ENCODE results near the gene CCDC148.
"Not testable (repeated sequence)": the region's sequence is repeated elsewhere in the genome, so short reads cannot be mapped to it uniquely, and the experiment has no call there.

The CCDC148 gene

DNA sequence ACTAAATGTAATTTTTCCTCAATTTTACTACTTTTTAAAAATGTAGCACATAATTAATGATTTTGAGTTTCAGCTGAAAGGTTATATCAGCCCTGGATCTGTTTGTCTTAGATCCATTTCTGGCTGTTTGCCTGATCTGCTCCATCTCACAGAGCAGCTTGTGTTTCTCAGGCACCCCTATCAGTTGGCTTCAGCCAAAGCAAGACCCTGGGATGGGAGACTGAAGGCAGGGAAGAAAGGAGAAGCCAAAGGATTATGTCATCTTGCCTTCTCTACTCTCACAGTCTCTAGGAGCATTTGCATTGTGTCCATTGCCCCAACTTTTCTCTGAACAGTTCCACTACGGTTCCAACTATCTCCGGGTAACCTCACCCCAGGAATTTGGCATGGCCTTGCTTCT lies 110.5 kb downstream of the CCDC148 start:
- no peaks in the 10 kb centered on the region for H3K36me3 ChIP-seq (ENCODE audit: control insufficient read depth in 2 of 2, insufficient read depth in 1 of 2, low read length in 2 of 2)
- no peak overlapping the region for H3K27ac ChIP-seq (ENCODE audit: extremely low read depth, low read depth, low read length)
- ChIA-PET CTCF (no interaction called here), POLR2A (no interaction called here)
- no peaks in the 10 kb centered on the region; the same call in 1 of the 2 replicates for H3K4me1 ChIP-seq (ENCODE audit: control insufficient read depth, insufficient read depth, low read length)
- no peak for TF ChIP-seq ZNF266 (tag by site-specific recombination; IDR thresholded peaks at IDR 0.05; ENCODE audit: low read depth)
- TF ChIP-seq, protein P1, sequence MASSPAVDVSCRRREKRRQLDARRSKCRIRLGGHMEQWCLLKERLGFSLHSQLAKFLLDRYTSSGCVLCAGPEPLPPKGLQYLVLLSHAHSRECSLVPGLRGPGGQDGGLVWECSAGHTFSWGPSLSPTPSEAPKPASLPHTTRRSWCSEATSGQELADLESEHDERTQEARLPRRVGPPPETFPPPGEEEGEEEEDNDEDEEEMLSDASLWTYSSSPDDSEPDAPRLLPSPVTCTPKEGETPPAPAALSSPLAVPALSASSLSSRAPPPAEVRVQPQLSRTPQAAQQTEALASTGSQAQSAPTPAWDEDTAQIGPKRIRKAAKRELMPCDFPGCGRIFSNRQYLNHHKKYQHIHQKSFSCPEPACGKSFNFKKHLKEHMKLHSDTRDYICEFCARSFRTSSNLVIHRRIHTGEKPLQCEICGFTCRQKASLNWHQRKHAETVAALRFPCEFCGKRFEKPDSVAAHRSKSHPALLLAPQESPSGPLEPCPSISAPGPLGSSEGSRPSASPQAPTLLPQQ (tag by site-specific recombination; IDR thresholded peaks at IDR 0.05), result no peak
- TF ChIP-seq, protein P2, sequence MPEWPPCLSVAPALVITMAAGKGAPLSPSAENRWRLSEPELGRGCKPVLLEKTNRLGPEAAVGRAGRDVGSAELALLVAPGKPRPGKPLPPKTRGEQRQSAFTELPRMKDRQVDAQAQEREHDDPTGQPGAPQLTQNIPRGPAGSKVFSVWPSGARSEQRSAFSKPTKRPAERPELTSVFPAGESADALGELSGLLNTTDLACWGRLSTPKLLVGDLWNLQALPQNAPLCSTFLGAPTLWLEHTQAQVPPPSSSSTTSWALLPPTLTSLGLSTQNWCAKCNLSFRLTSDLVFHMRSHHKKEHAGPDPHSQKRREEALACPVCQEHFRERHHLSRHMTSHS (tag by site-specific recombination; IDR thresholded peaks at IDR 0.05), result no peak
- TF ChIP-seq ZNF785 (tag by site-specific recombination; IDR thresholded peaks at IDR 0.05), result no peak
- no peak overlapping the region for H3K4me3 ChIP-seq (ENCODE audit: low read depth, low read length)
- H3K9me3 ChIP-seq (ENCODE audit: control insufficient read depth, insufficient read depth, low read depth, low read length), result no peaks in the 10 kb centered on the region

DNA sequence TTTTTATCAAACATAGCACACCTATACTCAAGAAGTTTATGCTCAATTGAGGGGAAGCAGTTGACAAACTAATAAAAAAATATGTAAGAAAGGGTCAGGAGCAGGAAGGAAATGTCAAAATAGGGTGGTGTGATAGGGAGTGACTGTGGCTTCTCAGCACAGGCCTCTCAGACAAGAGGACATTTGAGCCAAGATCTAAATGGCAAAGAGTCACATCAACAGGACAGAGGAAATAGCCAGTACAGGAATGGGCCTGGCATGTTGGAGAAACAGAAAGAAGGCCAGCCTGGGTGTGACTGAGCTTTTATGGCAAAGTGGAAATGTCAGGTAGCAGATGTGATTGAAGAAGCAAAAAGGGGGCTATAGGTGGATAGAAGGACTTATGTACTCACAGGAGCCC lies 117.0 kb downstream of the CCDC148 start:
- ChIA-PET CTCF (no interaction called here), POLR2A (no interaction called here)
- Histone ChIP-seq H3K36me3 (ENCODE audit: control insufficient read depth in 2 of 2, insufficient read depth in 1 of 2, low read length in 2 of 2) (no peaks in the 10 kb centered on the region), H3K4me1 (ENCODE audit: control insufficient read depth, insufficient read depth, low read length) (no peaks in the 10 kb centered on the region), H3K9me3 (ENCODE audit: control insufficient read depth, insufficient read depth, low read depth, low read length) (no peaks in the 10 kb centered on the region), H3K4me3 (ENCODE audit: low read depth, low read length) (no peak overlapping the region), H3K27ac (ENCODE audit: extremely low read depth, low read depth, low read length) (no peak overlapping the region)
- TF ChIP-seq ZNF138 (tag by site-specific recombination; IDR thresholded peaks at IDR 0.05; ENCODE audit: borderline replicate concordance) (no peak), PRDM1 (tag by site-specific recombination; IDR thresholded peaks at IDR 0.05) (no peak), ZNF292 (tag by site-specific recombination; IDR thresholded peaks at IDR 0.05; ENCODE audit: borderline replicate concordance, low read depth) (no peak), ZNF658 (tag by site-specific recombination; IDR thresholded peaks at IDR 0.05) (no peak)
- TF ChIP-seq, protein P3, sequence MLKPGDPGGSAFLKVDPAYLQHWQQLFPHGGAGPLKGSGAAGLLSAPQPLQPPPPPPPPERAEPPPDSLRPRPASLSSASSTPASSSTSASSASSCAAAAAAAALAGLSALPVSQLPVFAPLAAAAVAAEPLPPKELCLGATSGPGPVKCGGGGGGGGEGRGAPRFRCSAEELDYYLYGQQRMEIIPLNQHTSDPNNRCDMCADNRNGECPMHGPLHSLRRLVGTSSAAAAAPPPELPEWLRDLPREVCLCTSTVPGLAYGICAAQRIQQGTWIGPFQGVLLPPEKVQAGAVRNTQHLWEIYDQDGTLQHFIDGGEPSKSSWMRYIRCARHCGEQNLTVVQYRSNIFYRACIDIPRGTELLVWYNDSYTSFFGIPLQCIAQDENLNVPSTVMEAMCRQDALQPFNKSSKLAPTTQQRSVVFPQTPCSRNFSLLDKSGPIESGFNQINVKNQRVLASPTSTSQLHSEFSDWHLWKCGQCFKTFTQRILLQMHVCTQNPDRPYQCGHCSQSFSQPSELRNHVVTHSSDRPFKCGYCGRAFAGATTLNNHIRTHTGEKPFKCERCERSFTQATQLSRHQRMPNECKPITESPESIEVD (tag by site-specific recombination; IDR thresholded peaks at IDR 0.05), result no peak
- TF ChIP-seq, protein P4, sequence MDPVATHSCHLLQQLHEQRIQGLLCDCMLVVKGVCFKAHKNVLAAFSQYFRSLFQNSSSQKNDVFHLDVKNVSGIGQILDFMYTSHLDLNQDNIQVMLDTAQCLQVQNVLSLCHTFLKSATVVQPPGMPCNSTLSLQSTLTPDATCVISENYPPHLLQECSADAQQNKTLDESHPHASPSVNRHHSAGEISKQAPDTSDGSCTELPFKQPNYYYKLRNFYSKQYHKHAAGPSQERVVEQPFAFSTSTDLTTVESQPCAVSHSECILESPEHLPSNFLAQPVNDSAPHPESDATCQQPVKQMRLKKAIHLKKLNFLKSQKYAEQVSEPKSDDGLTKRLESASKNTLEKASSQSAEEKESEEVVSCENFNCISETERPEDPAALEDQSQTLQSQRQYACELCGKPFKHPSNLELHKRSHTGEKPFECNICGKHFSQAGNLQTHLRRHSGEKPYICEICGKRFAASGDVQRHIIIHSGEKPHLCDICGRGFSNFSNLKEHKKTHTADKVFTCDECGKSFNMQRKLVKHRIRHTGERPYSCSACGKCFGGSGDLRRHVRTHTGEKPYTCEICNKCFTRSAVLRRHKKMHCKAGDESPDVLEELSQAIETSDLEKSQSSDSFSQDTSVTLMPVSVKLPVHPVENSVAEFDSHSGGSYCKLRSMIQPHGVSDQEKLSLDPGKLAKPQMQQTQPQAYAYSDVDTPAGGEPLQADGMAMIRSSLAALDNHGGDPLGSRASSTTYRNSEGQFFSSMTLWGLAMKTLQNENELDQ (tag by site-specific recombination; IDR thresholded peaks at IDR 0.05; ENCODE audit: low read depth), result no peak

DNA sequence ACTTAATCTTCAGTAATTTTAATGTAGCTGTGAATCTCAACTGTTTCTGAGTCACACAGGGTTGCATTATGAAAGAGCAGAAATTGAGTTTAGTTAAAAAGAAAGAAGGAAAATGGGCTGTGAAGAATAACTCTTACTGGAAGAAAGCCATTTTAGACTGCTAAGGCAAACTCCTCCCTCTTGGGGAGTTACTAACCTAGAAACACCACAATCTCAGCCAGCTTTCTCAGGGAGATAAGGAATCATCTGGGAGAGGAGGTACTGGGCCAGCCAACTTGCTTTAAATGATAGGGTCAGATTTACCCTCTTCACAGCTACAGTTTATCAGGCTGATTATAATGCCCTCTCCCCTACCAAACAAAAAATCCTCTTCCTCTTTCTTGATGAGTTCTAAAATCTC lies 119.5 kb downstream of the CCDC148 start:
- Histone ChIP-seq H3K4me3 (ENCODE audit: low read depth, low read length) (no peak overlapping the region), H3K4me1 (ENCODE audit: control insufficient read depth, insufficient read depth, low read length) (no peaks in the 10 kb centered on the region), H3K27ac (ENCODE audit: extremely low read depth, low read depth, low read length) (no peak overlapping the region), H3K36me3 (ENCODE audit: control insufficient read depth in 2 of 2, insufficient read depth in 1 of 2, low read length in 2 of 2) (no peaks in the 10 kb centered on the region), H3K9me3 (ENCODE audit: control insufficient read depth, insufficient read depth, low read depth, low read length) (no peaks in the 10 kb centered on the region)
- POLR2A ChIA-PET, result no interaction called here
- CTCF ChIA-PET, result interaction anchor here (0.8 to 1.2 kb wide), 3 partner anchors 157 to 418 kb away, joined by 3 to 4 read pairs (median 3); no protein-coding TSS in a partner anchor
- TF ChIP-seq, protein P5, sequence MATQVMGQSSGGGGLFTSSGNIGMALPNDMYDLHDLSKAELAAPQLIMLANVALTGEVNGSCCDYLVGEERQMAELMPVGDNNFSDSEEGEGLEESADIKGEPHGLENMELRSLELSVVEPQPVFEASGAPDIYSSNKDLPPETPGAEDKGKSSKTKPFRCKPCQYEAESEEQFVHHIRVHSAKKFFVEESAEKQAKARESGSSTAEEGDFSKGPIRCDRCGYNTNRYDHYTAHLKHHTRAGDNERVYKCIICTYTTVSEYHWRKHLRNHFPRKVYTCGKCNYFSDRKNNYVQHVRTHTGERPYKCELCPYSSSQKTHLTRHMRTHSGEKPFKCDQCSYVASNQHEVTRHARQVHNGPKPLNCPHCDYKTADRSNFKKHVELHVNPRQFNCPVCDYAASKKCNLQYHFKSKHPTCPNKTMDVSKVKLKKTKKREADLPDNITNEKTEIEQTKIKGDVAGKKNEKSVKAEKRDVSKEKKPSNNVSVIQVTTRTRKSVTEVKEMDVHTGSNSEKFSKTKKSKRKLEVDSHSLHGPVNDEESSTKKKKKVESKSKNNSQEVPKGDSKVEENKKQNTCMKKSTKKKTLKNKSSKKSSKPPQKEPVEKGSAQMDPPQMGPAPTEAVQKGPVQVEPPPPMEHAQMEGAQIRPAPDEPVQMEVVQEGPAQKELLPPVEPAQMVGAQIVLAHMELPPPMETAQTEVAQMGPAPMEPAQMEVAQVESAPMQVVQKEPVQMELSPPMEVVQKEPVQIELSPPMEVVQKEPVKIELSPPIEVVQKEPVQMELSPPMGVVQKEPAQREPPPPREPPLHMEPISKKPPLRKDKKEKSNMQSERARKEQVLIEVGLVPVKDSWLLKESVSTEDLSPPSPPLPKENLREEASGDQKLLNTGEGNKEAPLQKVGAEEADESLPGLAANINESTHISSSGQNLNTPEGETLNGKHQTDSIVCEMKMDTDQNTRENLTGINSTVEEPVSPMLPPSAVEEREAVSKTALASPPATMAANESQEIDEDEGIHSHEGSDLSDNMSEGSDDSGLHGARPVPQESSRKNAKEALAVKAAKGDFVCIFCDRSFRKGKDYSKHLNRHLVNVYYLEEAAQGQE (tag by site-specific recombination; IDR thresholded peaks at IDR 0.05), result no peak
- TF ChIP-seq YY1 (tag by site-specific recombination; IDR thresholded peaks at IDR 0.05), result no peak

DNA sequence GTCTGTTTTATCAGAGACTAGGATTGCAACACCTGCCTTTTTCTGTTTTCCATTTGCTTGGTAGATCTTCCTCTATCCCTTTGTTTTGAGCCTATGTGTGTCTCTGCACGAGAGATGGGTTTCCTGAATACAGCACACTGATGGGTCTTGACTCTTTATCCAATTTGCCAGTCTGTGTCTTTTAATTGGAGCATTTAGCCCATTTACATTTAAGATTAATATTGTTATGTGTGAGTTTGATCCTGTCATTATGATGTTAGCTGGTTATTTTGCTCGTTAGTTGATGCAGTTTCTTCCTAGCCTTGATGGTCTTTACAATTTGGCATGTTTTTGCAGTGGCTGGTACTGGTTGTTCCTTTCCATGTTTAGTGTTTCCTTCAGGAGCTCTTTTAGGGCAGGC lies 124.8 kb downstream of the CCDC148 start:
- H3K36me3 ChIP-seq (ENCODE audit: control insufficient read depth in 2 of 2, insufficient read depth in 1 of 2, low read length in 2 of 2); POLR2A ChIA-PET; H3K27ac ChIP-seq (ENCODE audit: extremely low read depth, low read depth, low read length); H3K4me1 ChIP-seq (ENCODE audit: control insufficient read depth, insufficient read depth, low read length); H3K9me3 ChIP-seq (ENCODE audit: control insufficient read depth, insufficient read depth, low read depth, low read length); CTCF ChIA-PET; H3K4me3 ChIP-seq (ENCODE audit: low read depth, low read length): not testable (repeated sequence)
